ENCODE measurements around the gene ZNF618.

DNA sequence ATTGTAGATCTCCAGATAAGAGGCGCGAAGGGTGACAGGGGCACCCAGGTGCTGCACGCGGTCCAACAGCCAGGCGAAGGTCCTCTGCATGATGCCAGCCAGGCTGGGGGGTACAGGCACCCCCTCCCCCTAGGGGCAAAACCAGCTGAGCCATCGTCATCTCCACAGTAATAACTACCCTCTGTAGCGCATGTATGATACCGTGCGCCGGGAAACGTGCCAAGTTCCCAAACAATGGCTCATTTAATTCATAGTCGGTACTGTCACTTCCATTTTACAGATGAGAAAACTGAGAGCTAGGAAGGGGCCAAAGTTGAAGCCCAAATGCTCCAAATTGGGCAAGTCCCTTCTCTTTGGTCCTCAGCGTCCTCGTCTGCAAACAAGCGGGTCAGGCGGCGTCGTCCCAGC is 221.5 kb downstream of the ZNF618 start:
- no peak for TF ChIP-seq POLR2AphosphoS5 (IDR thresholded peaks at IDR 0.05)
- no peak for TF ChIP-seq CTCF (IDR thresholded peaks at IDR 0.05)
- TF ChIP-seq POLR2A (IDR thresholded peaks at IDR 0.05) = no peak

Data from prostate gland (tissue), 2 donors.